ENCODE results near the gene PRDM15.
A peak's percentile ranks its signal among the peaks of the same experiment; 100 is the strongest.

The PRDM15 gene

DNA sequence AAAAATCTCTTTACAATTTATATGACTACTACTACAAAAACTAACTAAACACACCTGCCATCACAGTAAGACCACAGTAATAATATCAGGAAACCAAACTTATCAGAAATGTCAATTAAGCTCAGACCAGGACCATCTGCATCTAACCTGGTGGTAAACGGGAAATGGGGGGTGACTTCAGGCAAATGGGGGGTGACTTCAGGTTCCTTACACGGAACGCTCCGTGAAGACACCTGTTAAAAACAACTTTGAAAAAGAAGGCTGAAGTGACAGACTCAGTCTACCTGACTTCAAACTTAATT, 15.8 kb downstream of the PRDM15 start:
- DNase-seq: no peak

DNA sequence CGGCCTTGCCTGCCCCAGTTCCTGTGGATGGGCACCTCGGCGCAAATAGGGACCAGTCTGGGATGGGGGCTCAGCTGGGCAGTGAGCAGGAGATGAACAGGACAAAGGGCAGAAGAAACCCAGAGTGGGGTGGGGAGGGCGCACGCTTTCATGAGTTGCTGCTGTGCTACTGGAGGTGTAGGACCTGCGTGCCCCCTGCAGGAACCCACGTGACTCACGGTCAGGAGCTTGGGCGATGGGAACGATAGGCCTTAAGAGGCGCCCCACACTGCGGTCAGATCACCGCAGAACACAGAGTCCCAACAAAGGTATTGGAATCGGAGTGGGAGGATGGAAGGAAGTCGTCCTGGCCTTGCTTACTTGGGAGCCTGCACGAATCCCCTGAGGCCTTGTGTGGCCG, 17.2 kb downstream of the PRDM15 start:
- no peak for DNase-seq

DNA sequence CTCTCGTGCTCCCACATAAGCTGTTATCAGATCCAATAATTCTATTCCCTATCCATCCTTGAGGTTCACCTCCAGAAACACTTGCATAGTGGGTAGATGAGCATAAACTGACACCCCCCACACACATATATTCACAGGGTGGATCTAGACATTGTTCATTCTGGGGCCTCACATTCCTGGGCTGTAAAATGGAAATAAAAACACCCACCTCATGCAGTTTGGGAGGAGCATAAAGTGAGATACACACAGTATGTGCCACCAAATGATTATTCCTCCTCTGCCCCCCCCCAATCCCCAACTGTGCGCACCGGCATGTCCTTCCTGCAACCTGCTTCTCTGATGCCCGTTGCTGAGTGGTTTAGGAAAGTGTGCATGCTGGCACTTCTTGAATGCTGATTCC, 17.9 kb downstream of the PRDM15 start:
- no peak for DNase-seq

DNA sequence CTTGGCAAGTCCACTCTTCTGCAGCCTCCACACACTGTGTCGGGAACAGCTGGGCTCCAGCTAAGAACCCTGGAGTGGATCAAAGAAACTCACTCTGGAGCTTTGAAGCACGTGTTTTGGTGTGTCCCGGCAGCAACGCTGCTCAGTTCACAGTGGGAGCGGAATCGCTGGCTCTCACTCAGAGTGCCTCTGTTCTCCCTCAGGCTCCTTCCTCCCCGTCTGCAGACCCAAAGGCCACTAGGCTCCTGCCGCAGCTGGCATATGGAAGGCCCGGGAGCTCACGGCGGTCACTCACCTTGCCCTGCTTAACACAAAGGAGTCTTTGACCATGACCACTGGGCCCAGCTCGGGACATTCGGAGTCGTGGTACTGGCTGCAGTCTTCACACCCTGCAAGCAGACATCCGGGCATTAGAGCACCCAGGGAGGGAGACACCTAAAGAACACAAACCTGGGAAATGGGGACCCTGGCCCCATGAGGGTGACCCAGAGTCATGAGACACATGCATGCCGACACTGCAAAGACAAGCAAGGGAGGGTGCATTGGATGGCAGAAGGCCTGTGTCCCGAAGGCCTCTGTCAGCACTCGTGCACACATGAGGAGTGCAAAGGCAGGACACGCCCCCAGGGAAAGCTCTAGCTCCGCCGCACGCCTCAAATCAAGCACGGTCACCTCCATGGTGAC, 19.7 kb downstream of the PRDM15 start:
- no peak for DNase-seq

DNA sequence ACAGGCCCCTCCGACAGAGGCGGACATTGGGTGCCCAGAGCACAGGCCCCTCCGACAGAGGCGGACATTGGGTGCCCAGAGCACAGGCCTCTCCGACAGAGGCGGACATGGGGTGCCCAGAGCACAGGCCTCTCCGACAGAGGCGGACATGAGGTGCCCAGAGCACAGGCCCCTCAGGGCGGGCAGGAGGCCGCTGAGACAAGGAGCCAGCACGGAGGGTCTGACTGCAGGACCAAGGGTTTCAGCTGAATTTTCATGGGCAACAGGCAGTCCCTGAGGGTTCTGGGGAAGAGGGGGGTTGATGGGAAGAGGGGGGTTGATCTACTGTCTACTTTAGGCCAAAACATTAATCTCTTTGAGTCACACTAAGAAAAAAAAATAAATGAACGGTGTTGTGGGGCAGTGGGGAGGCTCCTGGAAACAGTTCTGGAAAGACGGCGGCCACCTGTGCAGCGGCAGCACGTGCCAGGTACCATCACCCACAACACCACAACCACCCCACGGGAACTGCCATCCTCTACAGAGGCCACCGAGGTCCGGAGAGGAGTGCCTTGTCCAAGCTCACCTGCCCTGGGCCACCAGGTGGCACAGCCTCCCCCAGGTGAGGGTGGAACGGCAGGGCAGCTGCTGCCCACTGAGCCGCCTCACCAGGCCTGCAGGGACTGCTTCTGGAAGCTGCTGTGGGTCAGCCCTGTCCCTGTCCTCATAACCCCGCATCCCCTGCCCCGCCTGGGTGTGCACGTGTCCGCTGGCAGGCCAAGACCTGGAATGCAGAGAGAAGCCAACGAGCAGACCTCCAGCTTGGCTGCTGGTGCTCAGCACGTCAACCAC, 20.5 kb downstream of the PRDM15 start:
- no peak for DNase-seq

DNA sequence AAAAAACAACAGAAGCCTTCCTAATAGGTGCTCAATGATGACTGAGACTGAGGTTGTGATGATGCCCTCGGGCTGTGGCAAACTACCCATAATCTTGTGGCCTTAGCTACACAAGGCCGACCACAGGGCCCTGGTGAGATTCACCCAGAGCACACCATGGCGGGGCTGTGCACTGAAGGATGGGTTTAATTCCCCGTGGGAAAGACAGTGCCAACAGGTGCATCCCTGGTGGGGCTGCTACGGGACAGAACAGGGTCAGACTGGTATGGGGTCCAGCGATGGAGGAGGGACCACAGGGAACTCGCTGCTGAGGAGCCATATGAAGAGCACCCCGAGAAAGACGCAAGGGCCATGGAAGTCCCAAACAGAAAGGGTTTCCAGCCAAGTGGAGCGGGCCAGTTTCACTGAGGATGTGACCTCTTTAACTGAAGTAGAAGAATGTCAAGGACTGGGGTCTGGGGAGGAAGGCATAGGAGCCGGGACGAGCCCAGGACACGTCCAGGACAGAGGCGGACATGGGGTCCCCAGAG, 21.3 kb downstream of the PRDM15 start:
- DNase-seq: no peak

DNA sequence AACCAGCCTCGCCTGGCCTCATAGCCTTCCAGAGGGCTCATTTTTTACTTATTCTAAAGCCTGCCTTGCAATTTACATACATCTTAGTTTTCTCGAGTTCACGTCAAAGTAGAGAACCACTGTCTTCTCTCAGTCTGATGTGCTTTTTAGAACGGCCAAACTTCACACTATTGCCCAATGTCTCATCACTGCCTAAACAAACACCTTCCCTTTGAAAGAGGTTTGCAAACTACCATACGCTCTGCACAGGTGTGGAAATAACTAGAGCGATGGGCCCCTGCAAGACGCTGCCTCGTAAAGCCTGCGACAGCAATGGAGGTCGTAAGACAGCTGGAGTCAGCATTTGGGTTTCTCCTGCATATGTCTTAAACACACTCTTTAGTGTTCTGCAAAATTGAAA, 22.6 kb downstream of the PRDM15 start:
- no peak for DNase-seq

DNA sequence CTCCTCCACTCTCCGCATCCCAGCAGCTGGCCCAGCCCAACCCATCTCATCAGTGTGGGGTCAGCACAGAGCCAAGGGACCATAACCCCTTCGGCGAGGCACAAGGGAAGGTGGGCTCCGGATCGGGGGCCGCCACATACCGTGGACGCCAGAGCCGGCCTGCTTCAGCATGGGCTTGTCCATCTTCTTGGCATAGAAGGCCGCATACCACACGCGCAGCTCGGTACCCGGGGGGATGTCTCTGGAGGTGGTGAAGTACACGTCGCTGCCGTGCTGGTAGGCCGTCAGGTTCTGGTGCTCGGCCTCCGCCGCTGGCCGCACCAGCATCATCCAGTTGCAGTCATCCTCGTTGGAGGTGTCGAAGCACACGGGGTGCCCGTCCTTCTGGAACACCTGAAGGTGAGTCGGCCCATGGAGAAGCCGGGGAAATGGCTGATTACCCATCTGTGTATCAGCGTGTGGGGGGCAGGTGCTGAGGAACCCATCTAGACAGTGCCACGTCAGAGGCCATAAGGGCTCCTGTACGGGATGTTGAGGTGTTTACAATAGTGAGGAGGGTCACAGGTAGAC, 24.6 kb downstream of the PRDM15 start:
- no peak for DNase-seq

DNA sequence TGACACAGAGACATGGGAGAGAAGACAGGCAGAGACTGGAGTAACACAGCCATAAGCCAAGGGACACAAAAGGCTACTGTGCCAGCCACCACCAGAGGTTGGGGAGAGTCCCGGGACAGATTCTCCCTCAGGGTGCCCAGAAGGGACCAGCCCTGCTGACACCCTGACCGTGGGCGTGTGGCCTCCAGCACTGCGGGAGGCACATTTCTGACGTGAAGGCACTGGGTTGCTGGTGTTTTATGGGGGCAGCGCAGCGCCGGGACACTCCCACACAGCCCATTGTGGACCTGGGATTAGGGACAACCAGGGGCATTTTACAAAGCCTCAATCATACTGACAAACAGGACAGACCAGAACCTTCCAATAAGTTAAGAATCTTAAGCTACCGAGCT, 26.2 kb downstream of the PRDM15 start:
- no peak for DNase-seq

DNA sequence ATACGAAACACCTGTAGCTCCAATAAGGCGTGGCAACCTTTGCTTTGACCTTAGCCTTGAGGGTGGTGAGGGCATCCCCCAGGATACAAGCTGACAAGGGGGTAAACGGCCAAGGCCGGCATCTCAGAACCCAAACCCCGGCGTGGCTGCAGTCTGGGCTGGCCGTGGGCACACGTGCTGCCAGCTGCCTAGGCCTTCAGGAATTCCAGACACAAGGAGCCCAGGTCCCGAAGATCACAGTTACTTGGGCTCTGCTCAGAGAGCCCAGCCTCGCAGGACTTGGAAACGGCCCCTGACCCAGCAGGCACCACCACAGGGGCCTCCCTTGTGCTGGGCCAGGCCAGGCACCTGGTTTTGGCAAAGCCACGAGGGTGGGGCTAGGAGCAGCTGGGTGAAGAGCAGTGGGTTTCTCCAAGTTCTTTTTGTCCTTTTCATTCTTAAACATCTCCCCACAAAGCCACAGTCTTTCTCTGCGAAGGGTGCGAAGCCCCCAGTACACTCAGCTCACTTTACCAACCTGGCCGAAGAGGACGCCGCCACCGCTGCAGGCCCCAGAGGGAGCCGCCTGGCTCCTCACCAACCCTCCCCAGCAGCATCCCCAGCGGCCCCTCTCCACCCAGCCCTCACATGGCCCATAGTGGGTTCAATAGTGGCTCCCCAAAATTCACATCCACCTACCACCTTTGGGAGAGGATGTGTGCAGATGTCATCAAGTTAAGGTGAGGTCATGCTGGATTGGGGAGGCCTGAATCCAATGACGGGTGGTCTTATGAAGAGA, 26.8 kb downstream of the PRDM15 start:
- DNase-seq: no peak

DNA sequence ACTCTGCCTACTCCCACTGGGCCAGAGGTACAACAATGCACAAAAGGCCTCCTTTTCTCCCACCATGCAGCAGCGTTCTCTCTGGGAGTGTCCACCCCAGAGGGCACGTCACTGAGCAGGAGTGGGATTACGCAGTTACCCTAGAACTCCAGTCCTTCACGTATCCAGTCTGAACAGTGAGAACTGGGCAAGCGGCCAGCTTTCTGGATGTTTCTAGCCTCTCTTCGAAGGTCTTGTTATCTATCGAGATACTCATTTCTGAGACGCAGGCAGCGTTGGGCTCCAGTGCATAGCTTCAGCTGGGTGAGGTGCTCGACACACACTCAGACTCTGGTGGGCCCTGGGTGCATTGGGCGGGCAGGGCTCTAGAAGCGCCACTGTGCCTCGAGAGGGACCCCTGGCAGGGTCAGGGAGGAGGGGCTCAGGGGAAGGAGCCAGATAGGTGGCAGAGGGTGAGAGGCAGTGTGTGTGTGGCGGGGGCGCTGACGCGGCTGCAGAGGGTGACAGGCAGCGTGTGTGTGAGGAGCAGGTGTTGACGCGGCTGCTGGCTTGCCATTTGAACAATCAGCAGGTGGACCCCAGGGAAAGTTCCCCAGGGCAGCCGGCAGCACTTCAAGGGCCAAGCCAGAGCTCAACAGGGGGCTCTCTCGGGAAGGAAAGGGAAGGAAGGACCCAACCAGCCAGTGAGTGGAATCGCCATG, 27.9 kb downstream of the PRDM15 start:
- no peak for DNase-seq

DNA sequence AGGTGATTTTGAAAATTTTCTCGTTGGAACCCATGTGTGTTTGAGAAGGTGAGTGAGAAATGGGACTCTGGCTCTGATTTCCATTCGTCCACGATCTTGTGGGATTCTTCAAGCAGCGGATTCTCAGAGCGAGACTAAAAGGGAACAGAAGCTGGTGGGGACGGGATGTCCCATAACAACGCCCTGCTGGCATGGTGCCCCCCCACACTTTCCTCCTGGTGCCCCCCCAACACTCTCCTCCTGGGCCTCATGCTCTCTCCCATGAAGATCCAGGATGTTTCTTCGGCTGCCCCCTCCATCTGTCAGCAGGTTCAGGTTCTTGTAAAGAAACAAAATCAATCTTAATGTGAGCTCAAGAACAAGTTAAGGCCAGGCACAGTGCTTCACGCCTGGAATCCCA, 29.1 kb downstream of the PRDM15 start:
- DNase-seq: no peak

DNA sequence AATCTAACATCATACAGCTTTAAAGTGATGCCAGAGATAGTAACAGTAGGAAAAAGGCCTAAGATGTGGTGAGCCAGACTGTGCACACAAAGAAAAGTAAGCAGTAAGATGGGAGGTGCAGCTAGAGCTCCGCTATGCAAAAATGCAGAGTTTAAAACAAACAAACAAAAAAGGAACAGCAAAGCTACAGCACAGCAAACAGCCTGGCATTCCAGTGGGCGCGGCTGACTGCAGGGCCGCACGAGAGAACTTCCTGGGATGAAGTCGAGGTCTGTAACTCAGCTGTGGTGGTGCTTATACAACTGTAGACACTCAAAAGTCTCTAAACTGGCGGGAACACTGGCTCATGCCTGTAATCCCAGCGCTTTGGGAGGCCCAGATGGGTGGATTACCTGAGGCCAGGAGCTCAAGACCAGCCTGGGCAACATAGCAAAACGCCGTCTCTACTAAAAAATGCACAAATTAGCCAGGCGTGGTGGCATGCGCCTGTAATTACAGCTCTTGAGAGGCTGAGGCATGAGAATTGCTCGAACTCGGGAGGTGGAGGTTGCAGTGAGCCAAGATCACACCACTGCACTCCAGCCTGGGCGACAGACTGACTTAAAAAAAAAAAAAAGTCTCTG, 30.1 kb downstream of the PRDM15 start:
- no peak for DNase-seq

DNA sequence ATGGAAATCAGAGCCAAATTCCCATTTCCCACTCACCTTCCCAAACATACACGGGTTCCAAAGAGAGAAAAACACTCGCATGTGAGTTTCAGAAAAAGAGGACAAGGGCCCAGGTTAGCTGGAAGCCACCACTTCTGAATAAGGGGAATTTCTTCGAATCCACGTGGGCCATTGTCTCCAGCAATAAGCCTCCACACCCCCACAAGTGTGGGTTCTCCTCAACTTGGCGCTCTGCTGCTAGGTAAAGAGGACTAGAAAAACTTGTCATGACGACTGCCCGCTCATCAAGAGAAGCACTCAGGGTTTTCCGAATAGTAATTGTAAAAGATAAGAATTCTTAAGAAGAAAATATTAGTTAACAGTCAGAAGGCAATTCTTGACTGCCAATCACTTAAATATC, 30.6 kb downstream of the PRDM15 start:
- DNase-seq: no peak

DNA sequence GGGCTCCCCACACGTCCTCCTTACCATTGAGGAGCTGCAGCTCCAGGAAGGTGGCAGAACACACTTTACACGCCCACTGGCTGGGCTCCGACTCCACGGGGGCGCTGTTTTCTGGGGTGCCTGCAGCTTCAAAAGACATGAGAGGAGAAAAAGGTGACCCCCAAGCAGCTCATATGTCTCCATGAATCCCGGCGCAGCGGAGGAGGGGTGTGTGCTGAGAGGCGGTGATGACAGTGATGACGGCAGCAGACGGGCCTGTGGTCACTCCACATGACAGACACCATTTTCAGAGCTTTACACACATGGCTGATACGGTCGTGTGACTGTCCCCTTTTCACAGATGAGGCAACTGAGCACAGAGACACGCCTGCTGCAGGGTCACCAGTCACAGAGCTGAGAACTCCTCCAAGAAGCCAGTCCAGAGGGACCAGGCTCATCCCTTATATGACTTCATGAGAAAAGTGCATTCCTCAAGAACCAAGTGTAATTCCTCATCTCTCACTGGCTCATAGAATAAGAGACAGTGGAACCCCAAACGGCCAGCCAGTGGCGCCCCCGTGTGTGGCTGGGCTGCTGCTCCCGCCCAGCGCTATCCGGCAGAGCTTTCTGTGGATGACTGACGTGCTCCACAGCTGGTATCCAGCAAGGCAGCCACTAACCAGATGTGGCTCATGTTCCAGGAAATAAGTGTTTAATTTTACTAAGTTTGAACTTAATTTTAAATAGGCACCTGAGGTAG, 31.9 kb downstream of the PRDM15 start:
- peak; percentile 73 for DNase-seq

DNA sequence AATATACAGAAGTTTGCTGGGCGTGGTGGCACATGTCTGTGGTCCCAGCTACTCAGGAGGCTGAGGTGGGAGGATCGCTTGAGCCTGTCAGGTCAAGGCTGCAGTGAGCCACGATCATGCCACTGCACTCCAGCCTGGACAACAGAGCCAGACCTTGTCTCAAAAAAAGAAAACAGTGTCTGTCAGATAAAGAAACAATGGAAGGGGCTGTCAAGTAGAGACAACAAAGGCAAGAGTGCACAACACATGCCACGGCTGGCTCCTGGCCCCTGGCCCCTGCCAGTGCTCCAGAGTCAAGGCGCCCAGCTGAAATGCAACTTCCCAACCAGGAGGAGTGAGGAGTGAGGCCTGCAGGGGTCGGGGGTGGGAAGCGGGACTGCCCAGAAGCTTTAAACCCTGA, 32.6 kb downstream of the PRDM15 start:
- DNase-seq: no peak

DNA sequence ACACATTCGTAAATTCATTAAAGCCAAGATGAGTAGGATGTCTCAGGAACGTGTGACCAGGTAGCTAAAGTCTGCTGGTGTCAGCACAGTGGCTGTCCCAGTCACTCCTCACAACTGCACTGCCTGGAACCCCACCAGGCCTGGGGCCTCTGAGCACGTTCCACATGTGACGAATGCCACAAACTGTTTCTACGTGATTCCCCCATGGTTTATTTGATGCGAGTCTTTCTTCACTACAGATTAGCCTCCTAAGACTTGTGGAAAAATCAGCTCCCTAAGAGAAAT, 33.2 kb downstream of the PRDM15 start:
- DNase-seq: no peak

DNA sequence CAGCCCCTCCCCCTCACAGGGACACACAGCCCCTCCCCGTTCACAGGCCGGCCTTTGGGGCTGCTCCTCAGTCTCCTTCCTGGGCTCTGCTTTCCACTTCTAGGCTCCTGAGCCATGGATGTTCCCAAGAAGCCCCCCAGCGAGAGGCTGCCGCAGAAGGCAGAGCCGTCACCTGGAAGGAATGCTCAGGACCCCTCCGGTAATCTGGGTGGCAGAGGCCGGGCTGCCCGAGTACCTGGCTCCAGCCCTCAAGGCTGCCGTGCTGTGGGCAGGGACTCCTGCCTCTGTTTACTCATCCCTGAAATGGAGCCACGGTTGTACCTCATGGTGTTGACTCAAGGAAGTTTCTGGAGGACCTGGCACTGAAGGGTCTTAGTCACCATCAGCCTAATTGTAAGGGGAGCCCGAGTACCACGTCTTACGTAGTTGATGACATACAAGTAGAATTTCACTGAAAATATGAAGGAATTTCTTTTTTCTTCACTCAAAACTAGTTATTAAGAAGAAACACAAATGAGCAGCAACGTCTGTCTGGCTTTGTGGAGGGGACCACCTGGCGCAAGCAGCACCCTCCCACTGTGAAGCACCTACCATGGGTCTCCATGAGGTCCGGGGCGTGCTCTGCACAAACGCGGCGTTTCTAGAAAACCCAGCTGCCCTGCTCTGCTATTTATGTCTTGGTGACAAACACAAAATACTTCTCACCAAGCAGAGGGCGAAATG, 33.7 kb downstream of the PRDM15 start:
- DNase-seq: no peak

DNA sequence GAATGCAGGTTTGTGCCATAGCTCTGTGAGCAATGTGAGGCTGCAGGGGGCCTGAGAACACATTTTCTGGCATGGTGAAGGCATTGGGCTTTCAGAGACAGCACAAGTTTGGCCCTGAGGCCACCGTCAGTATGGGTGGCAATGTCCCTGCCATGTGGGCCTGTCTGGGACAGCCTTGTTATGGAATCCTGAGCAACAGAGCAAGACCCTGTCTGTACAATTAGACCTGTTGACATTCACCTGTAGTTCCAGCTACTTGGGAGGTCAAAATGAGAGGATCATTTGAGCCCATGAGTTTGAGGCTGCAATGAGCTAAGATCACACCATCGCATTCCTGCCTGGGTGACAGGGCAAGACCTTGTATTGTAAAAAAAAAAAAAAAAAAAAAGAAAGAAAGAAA, 35.6 kb downstream of the PRDM15 start:
- no peak for DNase-seq

DNA sequence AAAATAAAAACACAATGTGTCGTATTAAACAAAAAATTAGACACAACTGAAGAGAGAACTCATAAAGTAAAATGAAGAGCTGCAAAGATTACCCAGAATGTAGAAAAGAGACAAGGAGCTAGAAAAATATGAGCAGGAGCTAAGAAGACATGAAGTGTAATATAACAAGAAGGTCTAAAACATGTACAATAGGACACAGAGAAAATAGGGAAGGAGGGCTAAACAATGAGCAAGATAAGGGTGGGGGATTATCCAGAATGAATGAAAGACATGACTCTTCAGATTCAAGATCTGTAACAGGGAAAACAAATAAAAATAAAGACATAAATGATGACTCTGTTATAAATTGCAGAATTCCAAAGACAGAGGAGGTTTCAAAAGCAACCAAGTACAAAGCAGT, 38.3 kb downstream of the PRDM15 start:
- DNase-seq: no peak
